Thoracic aorta endothelial cell (primary cell): ENCODE results near the gene CNTN5. TPM values are rescaled to one million over a fixed set of nuclear protein-coding genes. Genes with fewer than 3 reads are reported as not detected.

Experiments used
- total RNA-seq: library from RNA; depleted of rRNA; stranded (reverse); fragments of >200 nt; gene quantifications from 2 replicates; pipeline ENCODE4 v1.2.3, GENCODE V29; 2012

The CNTN5 gene
- not detected in 2 replicates for total RNA-seq

GRCh38 chr11:99020352-99021225 is at the start of gene CNTN5:
TSS of gene CNTN5 (plus strand) at chr11:99020949.

